Measurements from ENCODE around the gene CCNG1. TPM values are rescaled to one million over a fixed set of nuclear protein-coding genes. Genes with fewer than 3 reads are reported as not detected.
A peak's percentile ranks its signal among the peaks of the same experiment; 100 is the strongest.

Gene CCNG1
- total RNA-seq, 1 experiment from 2014 or later = 70.0 TPM

DNA sequence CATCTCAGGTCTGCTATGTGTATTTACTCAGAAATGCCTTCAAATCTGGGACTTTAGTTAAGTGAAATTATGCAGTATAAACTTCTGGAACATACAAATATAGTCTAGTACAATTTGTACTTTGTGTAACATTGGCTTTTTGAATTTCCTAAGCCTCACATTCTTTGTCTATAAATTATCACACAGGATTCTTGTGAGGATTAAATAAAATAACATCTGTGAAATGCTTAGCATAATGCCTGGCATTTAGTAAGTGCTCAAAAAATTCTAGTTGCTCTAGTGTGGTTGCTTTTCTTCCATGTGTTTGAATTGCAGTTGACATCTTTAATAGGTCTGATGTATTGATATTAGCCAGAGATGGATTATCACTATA, 25.7 kb downstream of the CCNG1 start:
- Histone ChIP-seq H3K9me2 (replicated peaks; ENCODE audit: low read length) (no peaks in the 10 kb centered on the region), H3K79me2 (ENCODE audit: low read length) (peaks cover 79% of the 10 kb centered on the region), H3K4me2 (ENCODE audit: low read length) (peak overlapping the region; percentile 91), H3K4me1 (ENCODE audit: insufficient read depth, low read length) (peaks cover 10% of the 10 kb centered on the region), H3K36me3 (ENCODE audit: low read depth, low read length) (peaks cover 19% of the 10 kb centered on the region), H3K9ac (ENCODE audit: low read length) (no peak overlapping the region), H4K20me1 (ENCODE audit: low read length) (no peaks in the 10 kb centered on the region; the same call in 1 of the 2 replicates), H3K4me3 (ENCODE audit: low read length) (peak overlapping the region; percentile 82; the same call in 1 of the 2 replicates), H3F3A (ENCODE audit: low read length, unreplicated experiment) (no peaks in the 10 kb centered on the region), H3K9me3 (ENCODE audit: low read length) (no peaks in the 10 kb centered on the region), H2AFZ (ENCODE audit: low read length) (peak overlapping the region; percentile 73), H3K27ac (ENCODE audit: low read length) (no peak overlapping the region), H3K27me3 (ENCODE audit: low read length) (no peaks in the 10 kb centered on the region)
- no TSS peak for BruUV-seq (replicated peaks)
- ATAC-seq (no peak), DNase-seq (no peak)
- CTCF ChIA-PET = no interaction called here
- POLR2A ChIA-PET (ENCODE audit: unreplicated experiment) = no interaction called here
- intact Hi-C loops (cut with micrococcal nuclease) = no loop called here
- no peak for TF ChIP-seq EZH2 (IDR thresholded peaks at IDR 0.05; ENCODE audit: low read length, unreplicated experiment)
- TF ChIP-seq, protein P1, sequence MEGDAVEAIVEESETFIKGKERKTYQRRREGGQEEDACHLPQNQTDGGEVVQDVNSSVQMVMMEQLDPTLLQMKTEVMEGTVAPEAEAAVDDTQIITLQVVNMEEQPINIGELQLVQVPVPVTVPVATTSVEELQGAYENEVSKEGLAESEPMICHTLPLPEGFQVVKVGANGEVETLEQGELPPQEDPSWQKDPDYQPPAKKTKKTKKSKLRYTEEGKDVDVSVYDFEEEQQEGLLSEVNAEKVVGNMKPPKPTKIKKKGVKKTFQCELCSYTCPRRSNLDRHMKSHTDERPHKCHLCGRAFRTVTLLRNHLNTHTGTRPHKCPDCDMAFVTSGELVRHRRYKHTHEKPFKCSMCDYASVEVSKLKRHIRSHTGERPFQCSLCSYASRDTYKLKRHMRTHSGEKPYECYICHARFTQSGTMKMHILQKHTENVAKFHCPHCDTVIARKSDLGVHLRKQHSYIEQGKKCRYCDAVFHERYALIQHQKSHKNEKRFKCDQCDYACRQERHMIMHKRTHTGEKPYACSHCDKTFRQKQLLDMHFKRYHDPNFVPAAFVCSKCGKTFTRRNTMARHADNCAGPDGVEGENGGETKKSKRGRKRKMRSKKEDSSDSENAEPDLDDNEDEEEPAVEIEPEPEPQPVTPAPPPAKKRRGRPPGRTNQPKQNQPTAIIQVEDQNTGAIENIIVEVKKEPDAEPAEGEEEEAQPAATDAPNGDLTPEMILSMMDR (conservative IDR thresholded peaks at IDR 0.05; ENCODE audit: low read depth, low read length) = no peak
- no peak for TF ChIP-seq EZH2phosphoT487 (IDR thresholded peaks at IDR 0.05; ENCODE audit: borderline replicate concordance, low read length)

DNA sequence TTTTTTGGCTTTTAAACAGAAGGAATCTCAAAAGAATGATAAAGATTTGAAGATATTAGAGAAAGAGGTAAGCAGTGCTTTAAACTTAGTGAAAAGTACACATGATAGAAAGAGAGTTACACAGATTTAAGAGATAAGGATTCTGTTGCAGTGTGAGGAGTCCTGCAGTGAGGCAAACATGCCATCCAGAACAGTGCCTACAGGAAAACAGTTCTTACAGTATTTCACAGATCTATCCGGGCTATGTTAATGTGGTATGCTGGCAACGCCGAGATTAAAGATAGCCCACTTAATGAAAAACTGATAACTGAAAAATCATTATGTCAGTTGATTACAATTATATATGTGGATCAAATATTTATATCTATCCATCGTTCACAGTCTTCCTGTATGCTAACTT, 30.3 kb downstream of the CCNG1 start:
- Histone ChIP-seq H3K4me2 (ENCODE audit: low read length) (no peak overlapping the region), H3K36me3 (ENCODE audit: low read depth, low read length) (peaks cover 53% of the 10 kb centered on the region), H3F3A (ENCODE audit: low read length, unreplicated experiment) (no peaks in the 10 kb centered on the region), H3K4me1 (ENCODE audit: insufficient read depth, low read length) (peaks cover under 1% of the 10 kb centered on the region), H2AFZ (ENCODE audit: low read length) (no peak overlapping the region), H3K27me3 (ENCODE audit: low read length) (no peaks in the 10 kb centered on the region), H3K27ac (ENCODE audit: low read length) (no peak overlapping the region), H3K79me2 (ENCODE audit: low read length) (peaks cover 38% of the 10 kb centered on the region), H4K20me1 (ENCODE audit: low read length) (no peaks in the 10 kb centered on the region), H3K4me3 (ENCODE audit: low read length) (no peak overlapping the region), H3K9me2 (replicated peaks; ENCODE audit: low read length) (no peaks in the 10 kb centered on the region), H3K9me3 (ENCODE audit: low read length) (no peaks in the 10 kb centered on the region), H3K9ac (ENCODE audit: low read length) (no peak overlapping the region)
- no TSS peak for BruUV-seq (replicated peaks)
- ChIA-PET POLR2A (ENCODE audit: unreplicated experiment) (interaction anchor here (0.8 kb wide), 1 partner anchor 30 kb away, joined by 4 read pairs; the partner anchor contains the start of gene CCNG1), CTCF (no interaction called here)
- TF ChIP-seq EZH2 (IDR thresholded peaks at IDR 0.05; ENCODE audit: low read length, unreplicated experiment) (no peak), EZH2phosphoT487 (IDR thresholded peaks at IDR 0.05; ENCODE audit: borderline replicate concordance, low read length) (no peak)
- TF ChIP-seq, protein P1 (conservative IDR thresholded peaks at IDR 0.05; ENCODE audit: low read depth, low read length) = no peak
- no peak for DNase-seq
- intact Hi-C loops (cut with micrococcal nuclease) = no loop called here
- ATAC-seq = peak; percentile 31; the same call in 1 of the 2 replicates

DNA sequence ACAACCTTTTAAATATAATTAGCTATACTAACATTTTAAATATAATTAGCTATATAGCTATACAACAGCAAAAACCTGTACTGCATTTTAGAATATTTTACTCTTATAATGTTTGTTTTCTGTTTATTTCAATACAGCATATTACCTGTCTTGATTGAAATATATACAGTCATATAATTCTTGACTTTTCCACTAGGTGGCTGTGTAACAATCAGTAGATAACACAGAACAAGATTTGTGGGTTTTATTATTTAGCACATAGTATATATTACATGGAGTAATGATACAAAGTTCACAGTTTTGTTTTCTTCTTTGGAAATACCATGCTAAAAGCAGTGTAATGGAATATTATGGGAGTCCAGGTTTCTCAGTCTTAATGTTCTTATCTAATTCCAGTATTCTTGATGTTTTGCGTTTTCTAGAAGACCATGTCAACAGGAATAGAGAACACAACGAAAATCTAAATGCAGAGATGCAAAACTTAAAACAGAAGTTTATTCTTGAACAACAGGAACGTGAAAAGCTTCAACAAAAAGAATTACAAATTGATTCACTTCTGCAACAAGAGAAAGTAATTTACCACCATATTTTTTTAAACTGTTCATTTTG, 36.3 kb downstream of the CCNG1 start:
- intact Hi-C loops (cut with micrococcal nuclease) = loop anchor here (1.0 kb wide), 1 partner anchor 30 kb away; no protein-coding TSS in a partner anchor
- ATAC-seq (peak; percentile 64; the same call in 1 of the 2 replicates), DNase-seq (peak; percentile 48)
- no TSS peak for BruUV-seq (replicated peaks)
- Histone ChIP-seq H3F3A (ENCODE audit: low read length, unreplicated experiment) (no peaks in the 10 kb centered on the region), H3K4me1 (ENCODE audit: insufficient read depth, low read length) (peaks cover 18% of the 10 kb centered on the region), H3K9me3 (ENCODE audit: low read length) (no peaks in the 10 kb centered on the region), H2AFZ (ENCODE audit: low read length) (no peak overlapping the region), H4K20me1 (ENCODE audit: low read length) (no peaks in the 10 kb centered on the region), H3K27me3 (ENCODE audit: low read length) (no peaks in the 10 kb centered on the region), H3K27ac (ENCODE audit: low read length) (no peak overlapping the region), H3K9ac (ENCODE audit: low read length) (no peak overlapping the region), H3K4me3 (ENCODE audit: low read length) (no peak overlapping the region), H3K36me3 (ENCODE audit: low read depth, low read length) (peaks cover 68% of the 10 kb centered on the region), H3K4me2 (ENCODE audit: low read length) (no peak overlapping the region), H3K79me2 (ENCODE audit: low read length) (no peaks in the 10 kb centered on the region), H3K9me2 (replicated peaks; ENCODE audit: low read length) (no peaks in the 10 kb centered on the region)
- ChIA-PET POLR2A (ENCODE audit: unreplicated experiment) (no interaction called here), CTCF (no interaction called here)
- no peak for TF ChIP-seq EZH2phosphoT487 (IDR thresholded peaks at IDR 0.05; ENCODE audit: borderline replicate concordance, low read length)
- TF ChIP-seq, protein P1 (conservative IDR thresholded peaks at IDR 0.05; ENCODE audit: low read depth, low read length) = peak; percentile 65
